ENCODE results near the gene COL6A1. TPM values are rescaled to one million over a fixed set of nuclear protein-coding genes. Genes with fewer than 3 reads are reported as not detected.

The COL6A1 gene
- total and polyA plus RNA-seq, 2 experiments from 2014 or later = 245 to 605 TPM

DNA sequence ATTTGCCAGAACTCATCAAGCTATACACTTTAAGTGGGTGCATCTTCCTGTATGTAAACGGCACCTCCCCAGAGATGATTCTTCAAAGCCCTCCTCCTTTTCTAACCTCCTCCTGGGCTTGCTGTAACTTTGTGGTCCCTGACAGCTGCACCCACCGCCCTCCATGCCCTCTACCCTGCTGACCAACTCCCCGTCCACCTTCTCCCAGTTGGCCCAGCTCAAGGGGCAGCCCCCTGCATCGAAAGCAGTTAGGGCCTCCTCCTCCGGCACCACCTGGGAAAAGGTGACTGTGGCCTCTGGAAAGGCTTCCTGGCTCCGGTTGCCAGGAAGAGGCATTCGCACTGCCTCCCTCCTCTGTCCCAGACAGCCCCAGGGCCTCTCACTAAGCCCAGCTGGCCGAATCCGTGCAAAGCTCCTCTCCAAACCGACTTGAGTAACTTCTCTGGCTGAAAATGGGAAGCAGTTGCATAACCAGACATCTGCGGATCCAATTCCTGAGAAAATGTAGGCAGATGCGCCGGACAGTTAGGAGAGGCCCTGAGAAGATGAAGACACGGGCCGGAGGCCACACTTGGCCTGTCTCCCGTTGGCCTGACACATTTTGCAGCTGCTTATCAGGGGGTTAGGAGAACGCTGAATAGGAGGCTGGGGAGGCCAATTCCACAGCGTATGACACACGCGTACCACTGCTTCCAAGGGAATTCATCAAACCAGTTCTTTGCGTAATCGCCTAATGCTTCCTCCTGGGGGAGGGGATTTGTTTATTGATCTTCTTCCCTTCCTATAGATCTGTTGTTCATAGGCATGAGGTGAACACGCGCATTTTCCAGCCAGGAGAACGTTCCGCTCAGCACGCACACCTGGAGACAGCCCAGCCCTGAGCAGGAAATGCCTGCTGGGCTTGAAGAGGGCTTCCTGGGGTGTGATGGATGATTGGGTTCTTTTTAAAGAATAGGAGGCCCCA, 67.6 kb downstream of the COL6A1 start:
- peak in 1 of 2 donors; percentile 100 for DNase-seq (ENCODE audit: low read depth in 1 of 2, low spot score in 1 of 2)
- Histone ChIP-seq H3K4me3 (no peak overlapping the region), H3K9me3 (ENCODE audit: low read depth) (no peaks in the 10 kb centered on the region), H3K27ac (no peak overlapping the region), H3K27me3 (no peaks in the 10 kb centered on the region), H3K4me1 (ENCODE audit: low read depth) (peaks cover 3% of the 10 kb centered on the region), H3K36me3 (no peaks in the 10 kb centered on the region)
- TF ChIP-seq, protein P1, sequence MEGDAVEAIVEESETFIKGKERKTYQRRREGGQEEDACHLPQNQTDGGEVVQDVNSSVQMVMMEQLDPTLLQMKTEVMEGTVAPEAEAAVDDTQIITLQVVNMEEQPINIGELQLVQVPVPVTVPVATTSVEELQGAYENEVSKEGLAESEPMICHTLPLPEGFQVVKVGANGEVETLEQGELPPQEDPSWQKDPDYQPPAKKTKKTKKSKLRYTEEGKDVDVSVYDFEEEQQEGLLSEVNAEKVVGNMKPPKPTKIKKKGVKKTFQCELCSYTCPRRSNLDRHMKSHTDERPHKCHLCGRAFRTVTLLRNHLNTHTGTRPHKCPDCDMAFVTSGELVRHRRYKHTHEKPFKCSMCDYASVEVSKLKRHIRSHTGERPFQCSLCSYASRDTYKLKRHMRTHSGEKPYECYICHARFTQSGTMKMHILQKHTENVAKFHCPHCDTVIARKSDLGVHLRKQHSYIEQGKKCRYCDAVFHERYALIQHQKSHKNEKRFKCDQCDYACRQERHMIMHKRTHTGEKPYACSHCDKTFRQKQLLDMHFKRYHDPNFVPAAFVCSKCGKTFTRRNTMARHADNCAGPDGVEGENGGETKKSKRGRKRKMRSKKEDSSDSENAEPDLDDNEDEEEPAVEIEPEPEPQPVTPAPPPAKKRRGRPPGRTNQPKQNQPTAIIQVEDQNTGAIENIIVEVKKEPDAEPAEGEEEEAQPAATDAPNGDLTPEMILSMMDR (IDR thresholded peaks at IDR 0.05; ENCODE audit: low read depth, low read length) = no peak

DNA sequence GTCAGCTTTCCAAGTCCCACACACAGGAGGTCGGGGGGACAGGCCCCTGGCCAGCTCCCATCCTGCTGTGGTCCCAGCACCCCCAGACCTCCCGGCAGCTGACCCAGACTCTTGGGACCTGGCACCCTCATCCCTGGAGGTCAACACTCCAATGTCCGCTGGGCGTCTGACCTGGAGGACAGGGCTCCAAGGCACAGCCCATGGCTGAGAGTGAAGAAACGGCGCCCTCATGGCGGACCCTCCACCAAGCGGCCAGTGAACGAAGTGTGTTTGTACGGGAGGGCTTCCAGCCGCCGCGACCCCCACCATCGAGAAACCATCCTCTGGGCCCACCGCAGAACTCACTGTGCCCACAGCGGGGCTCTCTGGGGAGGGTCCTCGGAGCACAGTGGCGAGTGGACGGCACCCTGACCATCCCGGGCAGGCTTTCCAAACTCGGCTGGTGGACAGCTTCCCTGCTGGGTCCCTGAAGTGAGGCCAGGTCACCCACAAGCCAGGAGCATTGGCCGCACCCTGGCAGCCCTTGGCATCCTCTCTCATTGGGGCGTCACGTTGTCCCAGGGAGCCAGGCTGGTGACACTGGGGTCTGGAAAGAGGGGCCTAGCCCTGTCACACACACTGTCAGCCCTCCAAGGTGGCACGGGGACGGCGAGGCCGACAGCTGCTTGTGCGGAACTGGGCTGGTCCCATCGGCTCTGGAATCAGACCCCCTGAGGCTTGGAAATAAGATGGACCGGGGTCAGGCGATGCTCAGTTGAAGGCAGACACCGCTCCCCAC, 68.5 kb downstream of the COL6A1 start:
- Histone ChIP-seq H3K27ac (no peak overlapping the region), H3K4me1 (ENCODE audit: low read depth) (peaks cover 3% of the 10 kb centered on the region), H3K9me3 (ENCODE audit: low read depth) (no peaks in the 10 kb centered on the region), H3K27me3 (no peaks in the 10 kb centered on the region), H3K4me3 (no peak overlapping the region), H3K36me3 (no peaks in the 10 kb centered on the region)
- TF ChIP-seq, protein P1 (IDR thresholded peaks at IDR 0.05; ENCODE audit: low read depth, low read length) = no peak
- no peak for DNase-seq (ENCODE audit: low read depth in 1 of 2, low spot score in 1 of 2)

DNA sequence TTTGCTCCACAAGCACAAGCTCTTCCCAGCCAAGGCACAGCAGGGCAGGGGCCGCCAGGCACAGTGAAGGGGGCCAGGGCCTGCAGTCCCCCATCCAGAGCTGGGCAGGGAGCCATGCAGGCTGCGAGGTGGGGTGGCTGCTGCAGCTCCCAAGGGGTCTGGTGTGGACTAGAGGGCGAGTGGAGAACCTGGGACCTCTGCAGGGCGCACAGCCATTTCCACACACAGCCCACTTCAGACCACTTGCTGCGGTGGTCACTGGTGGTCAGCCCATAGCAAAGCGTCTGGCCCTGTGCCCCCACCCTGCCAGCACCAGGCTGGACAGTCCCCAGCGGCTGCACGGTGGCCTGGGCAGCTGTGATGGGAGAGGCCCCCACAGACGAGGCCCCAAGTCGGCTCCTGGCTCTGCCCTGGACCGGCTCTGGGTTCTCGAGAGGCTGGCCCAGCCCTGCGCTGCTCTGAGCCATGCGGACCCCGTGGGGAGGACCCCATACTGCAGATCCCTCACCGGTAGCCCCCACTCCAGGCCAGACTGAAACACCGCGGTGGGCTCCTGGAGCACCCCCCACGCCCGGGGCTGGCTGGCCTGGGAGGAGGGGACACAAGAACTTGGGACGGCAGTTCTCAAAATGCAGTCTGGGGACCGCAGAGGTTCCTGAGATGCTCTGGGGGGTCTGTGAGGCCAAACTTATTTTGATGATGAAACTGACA, 69.3 kb downstream of the COL6A1 start:
- Histone ChIP-seq H3K36me3 (no peaks in the 10 kb centered on the region), H3K27ac (no peak overlapping the region), H3K27me3 (no peaks in the 10 kb centered on the region), H3K4me1 (ENCODE audit: low read depth) (peaks cover 3% of the 10 kb centered on the region), H3K9me3 (ENCODE audit: low read depth) (no peaks in the 10 kb centered on the region), H3K4me3 (no peak overlapping the region)
- TF ChIP-seq, protein P1 (IDR thresholded peaks at IDR 0.05; ENCODE audit: low read depth, low read length) = no peak
- DNase-seq (ENCODE audit: low read depth in 1 of 2, low spot score in 1 of 2) = no peak

DNA sequence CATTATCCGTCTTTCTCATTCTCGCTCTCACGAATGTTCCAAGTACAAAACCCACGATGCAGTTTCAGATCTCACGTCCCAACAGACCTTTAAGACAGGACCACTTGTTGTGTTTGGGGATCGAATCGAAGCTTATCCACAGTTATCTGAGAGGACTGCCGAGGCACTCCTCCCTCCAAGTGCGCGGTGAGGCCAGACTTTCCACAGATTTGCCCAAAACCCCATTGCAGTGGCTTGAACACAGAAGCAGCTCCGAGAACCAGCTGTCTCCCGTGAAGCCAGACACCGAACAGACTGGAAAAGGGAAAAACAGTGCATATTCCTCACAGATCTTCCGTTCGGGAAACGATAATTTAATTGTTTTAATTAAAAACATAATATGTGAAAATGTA, 69.8 kb downstream of the COL6A1 start:
- no peaks in the 10 kb centered on the region for H3K36me3 ChIP-seq

More for the DNA sequence above, 69.8 kb downstream of the COL6A1 start:
- Histone ChIP-seq H3K9me3 (ENCODE audit: low read depth) (no peaks in the 10 kb centered on the region), H3K27ac (no peak overlapping the region), H3K27me3 (no peaks in the 10 kb centered on the region), H3K4me1 (ENCODE audit: low read depth) (peaks cover 6% of the 10 kb centered on the region), H3K4me3 (no peak overlapping the region)
- TF ChIP-seq, protein P1 (IDR thresholded peaks at IDR 0.05; ENCODE audit: low read depth, low read length) = no peak
- DNase-seq (ENCODE audit: low read depth in 1 of 2, low spot score in 1 of 2) = no peak

Measured in cardiac muscle cell (in vitro differentiated cells and primary cell).